IMR-90 (cell line): ENCODE data around the gene ST3GAL5. TPM values are rescaled to one million over a fixed set of nuclear protein-coding genes. Genes with fewer than 3 reads are reported as not detected.

Experiments
- ATAC-seq: fragments of 200-7000 bp; cut with Tn5 transposase; 2 replicates; pipeline ENCODE4 v1.9.1; 2020; ENCODE audit warnings: low read depth, mild to moderate bottlenecking, moderate library complexity
- BruUV-seq: library from RNA; stranded (reverse); fragments of 400-500 nt; replicated peaks from 2 replicates; lab custom pipeline; 2021; lab: Mats Ljungman, UMichigan
- CTCF ChIA-PET: fragments of 300-600 bp; formaldehyde crosslinking; extraction: SDS; loops from one replicate; lab custom pipeline; 2021; ENCODE audit warnings: antibody characterized with exemption; lab: Yijun Ruan, JAX
- POLR2A ChIA-PET: fragments of 300-600 bp; sonication (Branson Sonifier 250); formaldehyde crosslinking; loops from one replicate; lab custom pipeline; 2022; ENCODE audit warnings: antibody characterized with exemption; ENCODE audit not compliant: unreplicated experiment; lab: Charles Lee
- DNase-seq: peaks from one replicate; pipeline ENCODE4 v3.0.0; 2013
- H2AFZ ChIP-seq: replicated peaks from 2 replicates; pipeline ENCODE3; 2013; ENCODE audit warnings: low read length, mild to moderate bottlenecking; ENCODE audit not compliant: poor library complexity
- H2AK5ac ChIP-seq: 2 replicates; pipeline ENCODE4 v1.6.1; 2013; ENCODE audit warnings: low read depth, low read length, inconsistent platforms
- H2AK9ac ChIP-seq: replicated peaks from 2 replicates; pipeline ENCODE3; 2013; ENCODE audit warnings: mild to moderate bottlenecking, low read depth, low read length, moderate library complexity; ENCODE audit not compliant: poor library complexity
- H2BK120ac ChIP-seq: 2 replicates; pipeline ENCODE4 v1.6.1; 2013; ENCODE audit warnings: low read depth, low read length, inconsistent platforms
- H2BK15ac ChIP-seq: 3 replicates; pipeline ENCODE4 v1.6.1; 2013; ENCODE audit warnings: low read depth, low read length, inconsistent platforms
- H2BK20ac ChIP-seq: 2 replicates; pipeline ENCODE4 v1.6.1; 2013; ENCODE audit warnings: low read depth, mild to moderate bottlenecking, inconsistent platforms, low read length, moderate library complexity
- H2BK5ac ChIP-seq: 2 replicates; pipeline ENCODE4 v1.6.1; 2013; ENCODE audit warnings: mild to moderate bottlenecking, low read depth, low read length, inconsistent platforms; ENCODE audit not compliant: poor library complexity, severe bottlenecking
- H3K14ac ChIP-seq: replicated peaks from 2 replicates; pipeline ENCODE4 v1.6.1; 2013; ENCODE audit warnings: low read depth, low read length, inconsistent platforms
- H3K18ac ChIP-seq: 2 replicates; pipeline ENCODE4 v1.6.1; 2013; ENCODE audit warnings: low read depth, low read length, control low read depth
- H3K23ac ChIP-seq: 2 replicates; pipeline ENCODE4 v1.6.1; 2013; ENCODE audit warnings: low read depth, low read length, inconsistent platforms
- H3K27ac ChIP-seq: 2 replicates; pipeline ENCODE4 v1.5.1; 2013; ENCODE audit warnings: mild to moderate bottlenecking, control low read depth, low read length; ENCODE audit not compliant: insufficient read depth
- H3K27me3 ChIP-seq: 2 replicates; pipeline ENCODE4 v1.6.1; 2013; ENCODE audit warnings: low read length; ENCODE audit not compliant: control insufficient read depth, insufficient read depth
- H3K36me3 ChIP-seq: 2 replicates; pipeline ENCODE4 v1.6.1; 2013; ENCODE audit warnings: low read length, mixed read lengths; ENCODE audit not compliant: control insufficient read depth, insufficient read depth
- H3K4ac ChIP-seq: 2 replicates; pipeline ENCODE4 v1.6.1; 2013; ENCODE audit warnings: low read depth, low read length, inconsistent platforms
- H3K4me1 ChIP-seq: 2 replicates; pipeline ENCODE4 v1.6.1; 2013; ENCODE audit warnings: low read length, mixed read lengths; ENCODE audit not compliant: control insufficient read depth, insufficient read depth
- H3K4me2 ChIP-seq: 2 replicates; pipeline ENCODE4 v1.6.1; 2013; ENCODE audit warnings: low read depth, mild to moderate bottlenecking, control low read depth, low read length, moderate library complexity
- H3K4me3 ChIP-seq: 2 replicates; pipeline ENCODE4 v1.5.1; 2013; ENCODE audit warnings: low read depth, mild to moderate bottlenecking, control low read depth, low read length, moderate library complexity; ENCODE audit not compliant: insufficient read depth
- H3K56ac ChIP-seq: 2 replicates; pipeline ENCODE4 v1.6.1; 2013; ENCODE audit warnings: low read length, inconsistent platforms; ENCODE audit not compliant: insufficient read depth; ENCODE audit errors: extremely low read depth
- H3K79me1 ChIP-seq, 2 experiments: 2 replicates each; pipeline ENCODE4 v1.6.1; 2013; ENCODE audit warnings: low read length in 2 of 2, inconsistent platforms in 1 of 2, low read depth in 1 of 2
- H3K9ac ChIP-seq: 2 replicates; pipeline ENCODE4 v1.6.1; 2013; ENCODE audit warnings: low read depth, low read length, control low read depth
- H3K9me1 ChIP-seq: 2 replicates; pipeline ENCODE4 v1.6.1; 2013; ENCODE audit warnings: low read length, inconsistent platforms; ENCODE audit not compliant: insufficient read depth
- H3K9me3 ChIP-seq: 2 replicates; pipeline ENCODE4 v1.6.1; 2013; ENCODE audit warnings: low read length; ENCODE audit not compliant: control insufficient read depth, insufficient read depth
- H4K20me1 ChIP-seq: 2 replicates; pipeline ENCODE4 v1.6.1; 2013; ENCODE audit warnings: low read length, inconsistent platforms; ENCODE audit not compliant: insufficient read depth
- H4K5ac ChIP-seq: 2 replicates; pipeline ENCODE4 v1.6.1; 2013; ENCODE audit warnings: mild to moderate bottlenecking, low read depth, low read length, control low read depth
- H4K8ac ChIP-seq, 2 experiments: 2 replicates each; pipeline ENCODE4 v1.6.1; 2013; ENCODE audit warnings: low read depth in 2 of 2, low read length in 2 of 2, control low read depth in 1 of 2, inconsistent platforms in 1 of 2
- H4K91ac ChIP-seq: 2 replicates; pipeline ENCODE4 v1.6.1; 2013; ENCODE audit warnings: low read depth, low read length, inconsistent platforms; ENCODE audit not compliant: insufficient read depth
- BHLHE40 ChIP-seq: fragments of 150-350 bp; IDR thresholded peaks from 2 replicates; pipeline ENCODE4 v1.6.1; 2016; ENCODE audit warnings: mild to moderate bottlenecking, low read depth, low read length
- CHD1 ChIP-seq: IDR thresholded peaks from 2 replicates; pipeline ENCODE4 v1.6.1; 2012; ENCODE audit warnings: low read depth, low read length, improper control_type of control experiment
- ELK1 ChIP-seq: fragments of 150-350 bp; IDR thresholded peaks from 2 replicates; pipeline ENCODE4 v1.6.1; 2016; ENCODE audit warnings: low read depth, mild to moderate bottlenecking, low read length, moderate library complexity, borderline replicate concordance
- FOS ChIP-seq: fragments of 150-350 bp; IDR thresholded peaks from 2 replicates; pipeline ENCODE4 v1.6.1; 2016; ENCODE audit warnings: low read depth, low read length
- MAFK ChIP-seq: IDR thresholded peaks from 2 replicates; pipeline ENCODE4 v1.6.1; 2012; ENCODE audit warnings: low read depth, low read length, improper control_type of control experiment
- MAZ ChIP-seq: IDR thresholded peaks from 2 replicates; pipeline ENCODE4 v1.6.1; 2012; ENCODE audit warnings: low read depth, mild to moderate bottlenecking, low read length, improper control_type of control experiment, moderate library complexity, borderline replicate concordance
- MXI1 ChIP-seq: IDR thresholded peaks from 2 replicates; pipeline ENCODE4 v1.6.1; 2012; ENCODE audit warnings: low read depth, mild to moderate bottlenecking, low read length, moderate library complexity, borderline replicate concordance
- NFE2L2 ChIP-seq: fragments of 150-350 bp; IDR thresholded peaks from 2 replicates; pipeline ENCODE4 v1.6.1; 2016; ENCODE audit warnings: low read depth, mild to moderate bottlenecking, low read length
- RAD21 ChIP-seq: IDR thresholded peaks from 2 replicates; pipeline ENCODE4 v1.6.1; 2012; ENCODE audit warnings: low read length, improper control_type of control experiment
- RCOR1 ChIP-seq: IDR thresholded peaks from 2 replicates; pipeline ENCODE4 v1.6.1; 2012; ENCODE audit warnings: mild to moderate bottlenecking, low read length, improper control_type of control experiment; ENCODE audit not compliant: insufficient replicate concordance
- RFX5 ChIP-seq: IDR thresholded peaks from 2 replicates; pipeline ENCODE4 v1.8.0; 2012; ENCODE audit warnings: low read depth, mild to moderate bottlenecking, low read length, moderate library complexity
- SMC3 ChIP-seq: fragments of 150-350 bp; IDR thresholded peaks from 2 replicates; pipeline ENCODE4 v1.6.1; 2016; ENCODE audit warnings: low read depth, mild to moderate bottlenecking, antibody characterized with exemption, low read length, moderate library complexity
- USF2 ChIP-seq: fragments of 150-350 bp; IDR thresholded peaks from 2 replicates; pipeline ENCODE4 v1.6.1; 2017; ENCODE audit warnings: mild to moderate bottlenecking, antibody characterized with exemption, low read length, low read depth
- WGBS, 2 experiments: methylation state at CpG; one replicate each; pipeline versions ENCODE4 v1.1.5 to v1.1.7; 2013; ENCODE audit warnings: missing lambda C conversion rate in 2 of 2; ENCODE audit not compliant: insufficient read length in 1 of 2; ENCODE audit errors: extremely low coverage in 2 of 2; 5-methylcytosine and 5-hydroxymethylcytosine counted together
- dilution Hi-C: fragments of 300-500 bp; cut with HindIII; formaldehyde crosslinking; loops from one replicate; pipeline ENCODE4 v1.14.3; 2018; ENCODE audit warnings: low sequenced_read_pairs; ENCODE audit not compliant: unreplicated experiment
- in situ Hi-C: fragments of 300-500 bp; cut with MboI; formaldehyde crosslinking; loops from 3 replicates; pipeline ENCODE4 v1.14.3; 2019; ENCODE audit warnings: low sequenced_read_pairs, inconsistent platforms, mixed read lengths
- intact Hi-C: fragments of 100-400 bp; cut with micrococcal nuclease; formaldehyde crosslinking; loops from 2 replicates; pipeline ENCODE4 v1.10.0; 2022
- polyA plus RNA-seq, 3 experiments: library from polyadenylated mRNA; depleted of rRNA; stranded (reverse); fragments of >200 nt; gene quantifications; 2 replicates each; pipeline ENCODE4 v1.2.3, GENCODE V29; 2012; ENCODE audit warnings: low replicate concordance in 1 of 3
- total RNA-seq: library from RNA; depleted of rRNA; stranded (reverse); fragments of >200 nt; gene quantifications from 2 replicates; pipeline ENCODE4 v1.2.3, GENCODE V29; 2012

The ST3GAL5 gene
- total and polyA plus RNA-seq, 2 of the 4 experiments (the other 2 are of a cell fraction): 16.8 to 21.0 TPM

GRCh38 chr2:85810371-85811179, 78.2 kb downstream of the ST3GAL5 start (continued):
- TF ChIP-seq MXI1 (no peak), RFX5 (no peak)

- H3K18ac ChIP-seq: no peak overlapping the region
- H3K23ac ChIP-seq: no peak overlapping the region
- peak overlapping the region; percentile 21; the same call in 1 of the 3 replicates for H2BK15ac ChIP-seq
- no peak overlapping the region for H2AK9ac ChIP-seq
- no peak overlapping the region for H2BK120ac ChIP-seq
- TF ChIP-seq RCOR1 (no peak), CHD1 (no peak), RAD21 (no peak), MAFK (no peak), RFX5 (no peak), MAZ (no peak), ELK1 (no peak), MXI1 (no peak), NFE2L2 (no peak), USF2 (no peak), SMC3 (no peak), FOS (no peak), BHLHE40 (no peak)
- H3K9me1 ChIP-seq: peaks cover 22% of the 10 kb centered on the region
- no peak overlapping the region; the same call in 1 of the 2 replicates for H4K91ac ChIP-seq
- H3K27ac ChIP-seq: no peak overlapping the region
- no peaks in the 10 kb centered on the region for H3K36me3 ChIP-seq
- WGBS, 2 experiments: 92% methylated on average over 2 of the region's 3 CpGs; no CpG with 5 or more reads in 1 of the 2 experiments
- H3K27me3 ChIP-seq: no peaks in the 10 kb centered on the region
- H4K20me1 ChIP-seq: no peaks in the 10 kb centered on the region
- no peak overlapping the region for H4K8ac ChIP-seq
- H2BK20ac ChIP-seq: no peak overlapping the region
- H3K14ac ChIP-seq: no peak overlapping the region
- 0 out of 2 replicates have a peak overlapping the region, but pooled peaks have one; percentile 18 for H2AK5ac ChIP-seq
- H2BK5ac ChIP-seq: no peak overlapping the region
- H3K4me2 ChIP-seq: no peak overlapping the region
- H3K4ac ChIP-seq: no peak overlapping the region
- CTCF ChIA-PET: no interaction called here
- POLR2A ChIA-PET: no interaction called here
- no peak for DNase-seq
- dilution Hi-C loops: no loop called here
- in situ Hi-C loops: no loop called here
- H2AFZ ChIP-seq: no peak overlapping the region
- H3K9me3 ChIP-seq: no peaks in the 10 kb centered on the region
- H3K79me1 ChIP-seq: peaks cover 0 to 5% of the 10 kb centered on the region in 2 experiments; a peak in 1 of 4 replicates
- H4K5ac ChIP-seq: no peak overlapping the region
- H3K4me3 ChIP-seq: no peak overlapping the region
- no peak for ATAC-seq
- no TSS peak for BruUV-seq
- no peak overlapping the region for H3K9ac ChIP-seq
- H3K4me1 ChIP-seq: peaks cover 20% of the 10 kb centered on the region
- H3K56ac ChIP-seq: no peak overlapping the region
- intact Hi-C loops: no loop called here
Observed at GRCh38 chr2:85807756-85808155, 81.0 kb downstream of the ST3GAL5 start.
